Activated T-cell treated with anti-CD3 and anti-CD28 coated beads for 48 hours (primary cell): ENCODE measurements around the gene PFKL.

Experiments
- DNase-seq: peaks from one replicate; pipeline ENCODE4 v3.0.0-alpha.2; 2020; ENCODE audit warnings: low read depth

Gene PFKL

DNA sequence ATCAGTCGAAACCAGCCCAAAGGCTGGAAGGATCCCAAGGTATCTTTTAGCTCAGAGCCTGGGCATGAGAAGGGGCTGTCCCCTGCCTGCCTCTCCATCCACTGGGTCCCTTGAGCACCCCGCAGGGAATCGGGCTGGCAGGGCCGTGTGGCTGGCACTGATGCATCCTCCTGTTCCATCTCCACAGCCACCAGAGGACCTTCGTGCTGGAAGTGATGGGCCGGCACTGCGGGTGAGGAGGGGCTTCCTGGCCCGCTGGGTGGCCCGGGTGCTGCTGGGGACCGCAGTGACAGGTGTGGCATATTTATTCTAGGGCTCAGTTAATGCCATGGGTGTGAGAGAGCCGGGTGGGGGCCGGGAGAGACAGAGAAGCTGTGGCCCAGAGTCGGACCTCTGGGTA lies 13.6 kb downstream of the PFKL start:
- DNase-seq = no peak

DNA sequence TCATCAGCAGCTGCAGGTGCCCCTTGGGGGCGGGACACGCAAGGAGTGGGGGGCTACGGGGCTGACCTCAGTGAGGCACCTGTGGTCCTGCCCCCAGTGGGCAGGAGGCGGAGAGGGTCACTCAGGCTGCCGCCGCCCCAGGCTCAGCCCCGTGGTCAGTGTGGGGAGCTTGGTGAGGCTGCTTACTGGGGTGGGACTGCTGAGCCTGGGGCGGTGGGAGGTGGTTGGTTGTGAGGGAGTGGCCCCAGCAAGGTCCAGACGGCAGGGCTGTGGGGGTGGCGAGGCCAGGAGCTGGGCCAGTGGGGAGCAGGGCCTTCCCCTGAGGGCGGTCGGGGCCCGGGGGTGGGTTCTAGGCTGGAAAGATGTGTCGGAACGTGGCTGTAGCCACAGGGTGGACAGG lies 14.3 kb downstream of the PFKL start:
- DNase-seq = no peak

DNA sequence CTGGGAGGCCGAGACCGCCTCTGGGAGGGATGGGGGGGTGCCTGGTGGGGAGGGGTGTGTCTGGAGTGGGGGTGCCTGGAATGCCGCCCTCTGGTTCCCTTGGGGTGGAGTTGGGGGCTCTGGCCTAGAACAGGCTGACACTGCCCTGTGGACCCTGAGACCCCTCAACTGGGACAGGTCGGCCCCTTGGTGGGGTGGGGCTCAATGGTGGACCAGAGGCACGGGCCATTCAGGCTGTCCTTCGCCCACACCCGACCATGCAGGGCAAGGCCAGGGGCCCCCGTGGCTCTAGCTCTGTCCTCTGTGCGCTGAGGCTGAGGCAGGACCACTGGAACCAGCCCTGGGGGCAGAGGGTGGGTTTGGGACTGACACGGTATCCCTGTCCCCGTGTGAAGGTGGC lies 14.7 kb downstream of the PFKL start:
- DNase-seq = no peak

DNA sequence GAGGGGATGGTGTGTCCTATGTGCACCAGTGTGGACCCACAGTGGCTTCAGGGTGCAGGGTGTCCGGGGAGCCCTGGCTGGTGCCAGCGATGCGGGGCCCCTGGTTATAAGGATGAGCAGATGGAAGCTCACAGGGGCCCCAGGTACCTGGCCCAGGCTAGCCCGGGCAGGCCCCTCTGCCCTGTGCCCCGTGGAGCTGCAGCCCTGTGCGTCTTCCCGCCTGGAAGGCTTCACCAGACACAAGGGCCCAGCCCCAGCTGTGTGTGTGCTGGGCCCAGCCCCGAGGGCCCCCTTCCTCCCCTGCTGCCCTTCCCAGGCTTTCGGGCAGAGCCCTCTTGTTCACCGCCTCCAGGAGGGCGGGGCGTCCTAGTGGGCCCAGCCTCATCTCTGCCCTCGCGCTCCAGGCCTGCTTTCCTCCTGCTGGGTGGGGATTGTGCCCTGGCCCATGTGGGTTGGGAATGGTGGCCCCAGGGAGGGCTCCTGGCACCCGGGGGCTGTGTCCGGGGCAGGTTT lies 15.9 kb downstream of the PFKL start:
- no peak for DNase-seq

DNA sequence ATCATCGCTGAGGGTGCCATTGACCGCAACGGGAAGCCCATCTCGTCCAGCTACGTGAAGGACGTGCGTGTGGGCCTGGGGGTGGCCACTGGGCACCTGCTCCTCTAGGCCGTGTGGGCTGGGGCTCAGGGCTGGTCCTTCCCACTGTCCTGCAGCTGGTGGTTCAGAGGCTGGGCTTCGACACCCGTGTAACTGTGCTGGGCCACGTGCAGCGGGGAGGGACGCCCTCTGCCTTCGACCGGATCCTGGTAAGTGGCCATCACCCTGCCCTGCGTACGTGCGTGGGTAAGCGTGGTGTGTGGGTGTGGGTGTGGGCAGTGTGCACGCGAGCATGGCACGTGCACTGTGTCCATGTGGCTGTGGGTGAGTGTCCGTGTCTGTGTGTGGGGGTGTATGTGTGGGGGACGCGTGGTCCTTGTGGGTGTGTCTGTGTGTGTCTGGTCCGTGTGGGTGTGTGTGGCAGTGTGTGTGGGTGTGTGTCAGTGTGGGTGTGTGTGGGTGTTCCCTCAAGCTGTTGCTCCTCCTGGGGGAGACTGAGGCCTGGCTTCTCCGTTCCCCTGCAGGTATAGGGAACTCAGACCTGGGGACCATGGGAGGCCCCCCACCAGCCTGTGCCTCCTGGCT lies 16.5 kb downstream of the PFKL start:
- no peak for DNase-seq

DNA sequence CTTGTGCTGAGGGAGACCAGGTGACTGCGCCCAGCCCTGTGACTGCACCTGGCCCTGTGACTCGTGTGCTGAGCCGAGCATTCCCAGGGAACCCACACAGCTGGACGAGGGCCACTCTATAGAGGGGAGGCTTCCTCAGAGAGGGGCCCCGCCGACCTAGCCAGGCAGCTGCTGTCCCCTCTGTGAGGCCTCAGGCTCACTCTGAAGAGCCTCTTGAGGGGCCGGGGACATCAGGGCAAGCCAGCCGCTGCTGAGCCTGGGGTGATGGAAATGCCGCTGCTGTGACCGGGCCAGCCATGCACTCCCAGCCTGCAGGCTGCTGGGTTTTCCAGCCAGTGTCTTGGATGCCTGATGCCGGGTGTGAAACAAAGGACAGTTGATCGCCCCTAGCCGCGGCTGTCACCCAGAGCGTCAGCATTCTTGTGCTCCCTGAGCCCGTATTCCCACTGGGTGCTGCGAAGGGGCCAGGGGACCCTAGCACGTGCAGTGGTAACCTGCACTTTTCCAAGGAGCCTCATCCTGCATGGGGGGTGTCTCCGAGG lies 17.5 kb downstream of the PFKL start:
- DNase-seq = no peak

DNA sequence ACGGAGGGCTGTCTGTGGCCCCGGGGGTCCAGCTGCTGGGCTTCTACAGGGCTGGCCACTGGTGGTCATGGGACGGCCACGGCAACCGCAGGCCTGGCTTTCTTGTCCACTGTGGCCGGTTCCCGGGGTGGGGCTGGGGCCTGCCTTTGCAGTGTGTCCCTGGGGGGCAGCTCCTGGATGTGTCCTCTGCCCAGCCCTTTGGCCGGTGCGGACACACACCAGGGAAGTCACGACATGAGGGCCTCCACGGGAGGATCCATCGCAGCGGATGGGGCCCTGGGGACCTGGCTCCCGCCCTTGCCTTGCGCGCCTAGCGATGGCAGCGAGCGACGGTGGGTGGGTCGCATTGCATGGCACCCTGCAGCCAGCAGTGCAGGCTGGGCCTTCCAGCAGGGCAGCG lies 18.0 kb downstream of the PFKL start:
- no peak for DNase-seq

DNA sequence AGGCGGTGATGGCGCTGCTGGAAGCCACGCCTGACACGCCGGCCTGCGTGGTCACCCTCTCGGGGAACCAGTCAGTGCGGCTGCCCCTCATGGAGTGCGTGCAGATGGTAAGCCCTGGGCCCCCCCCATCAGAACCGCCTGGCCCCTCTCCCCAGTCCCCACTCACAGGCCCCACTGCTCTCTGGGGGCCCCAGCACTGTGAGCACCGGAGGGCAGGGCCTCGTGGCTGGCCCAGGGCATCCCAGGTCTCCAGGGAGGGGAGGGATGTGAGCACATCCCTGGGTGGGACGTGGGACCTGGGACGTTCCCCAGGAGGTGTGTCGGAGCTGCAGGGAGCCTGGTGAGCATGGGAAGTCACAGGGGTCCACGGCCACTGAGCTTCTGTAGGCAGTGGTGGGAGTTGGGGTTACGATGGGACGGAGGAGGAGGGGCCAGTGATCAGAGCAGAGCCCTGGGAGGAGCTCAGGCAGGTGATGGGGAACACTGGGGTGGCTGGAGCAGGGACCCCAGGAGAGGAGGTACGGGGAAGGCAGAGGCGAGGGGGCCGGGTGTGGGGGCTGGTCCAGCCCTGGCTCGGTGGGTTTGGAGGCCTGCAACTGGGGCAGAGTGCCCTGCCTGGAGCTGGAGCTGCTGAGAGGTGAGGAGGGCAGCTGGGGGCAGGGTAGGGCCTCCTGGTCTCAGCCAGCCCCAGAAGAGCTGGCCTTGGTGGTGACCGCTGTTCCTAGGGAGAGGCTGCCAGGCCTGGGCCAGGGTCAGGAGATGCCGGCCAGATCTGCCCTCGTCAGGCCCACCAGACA lies 18.8 kb downstream of the PFKL start:
- no peak for DNase-seq

DNA sequence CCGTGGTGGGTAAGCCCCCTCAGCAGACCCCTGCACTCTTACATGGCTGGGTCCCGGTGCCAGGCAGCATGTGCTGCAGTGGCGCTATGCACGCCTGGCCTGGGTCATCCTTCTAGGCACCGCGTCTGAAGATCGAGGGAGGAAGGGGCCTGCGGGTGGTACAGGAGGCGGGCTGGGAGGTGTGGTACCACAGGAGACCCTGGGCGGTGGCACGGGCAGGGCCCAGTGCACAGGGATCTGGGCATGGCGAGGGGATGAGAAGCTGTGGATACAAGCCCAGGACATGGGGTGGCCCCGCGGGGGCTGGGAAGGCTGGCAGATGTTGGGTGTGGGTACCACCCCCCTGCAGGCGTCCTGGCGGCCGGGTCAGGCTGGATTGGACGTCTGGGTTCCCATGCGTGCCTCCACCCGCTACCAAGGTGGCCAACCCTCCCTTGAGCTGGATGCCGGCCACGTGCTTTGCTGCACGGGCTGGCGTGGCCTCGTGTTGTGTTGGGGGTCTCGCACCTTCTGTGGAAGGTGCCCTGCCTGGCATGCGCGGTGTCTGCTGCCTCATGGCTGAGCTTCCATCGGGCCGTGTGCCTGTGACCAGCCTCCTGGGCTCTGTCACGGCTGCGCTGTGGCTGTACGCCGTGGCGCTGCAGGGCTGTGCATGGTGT lies 19.7 kb downstream of the PFKL start:
- DNase-seq = no peak

DNA sequence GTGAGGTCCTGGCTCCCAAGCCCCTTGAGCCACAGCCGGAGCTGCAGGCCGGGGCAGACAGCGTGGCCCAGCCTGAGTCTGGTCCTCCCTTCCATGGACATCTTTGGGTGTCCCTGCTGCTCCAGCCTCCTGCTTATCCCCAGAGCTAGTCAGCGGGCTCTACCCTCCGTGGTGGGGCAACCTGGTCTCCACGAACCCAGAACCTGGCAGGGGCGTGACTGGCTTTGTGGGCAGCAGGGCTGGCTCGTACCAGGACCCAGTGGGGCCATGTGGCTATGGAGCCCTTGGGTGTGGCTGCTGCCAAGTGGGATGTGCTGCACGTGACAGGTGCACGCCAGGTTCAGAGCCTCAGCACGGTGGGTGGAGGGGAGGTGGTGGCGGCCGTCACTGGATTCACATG lies 21.0 kb downstream of the PFKL start:
- no peak for DNase-seq

DNA sequence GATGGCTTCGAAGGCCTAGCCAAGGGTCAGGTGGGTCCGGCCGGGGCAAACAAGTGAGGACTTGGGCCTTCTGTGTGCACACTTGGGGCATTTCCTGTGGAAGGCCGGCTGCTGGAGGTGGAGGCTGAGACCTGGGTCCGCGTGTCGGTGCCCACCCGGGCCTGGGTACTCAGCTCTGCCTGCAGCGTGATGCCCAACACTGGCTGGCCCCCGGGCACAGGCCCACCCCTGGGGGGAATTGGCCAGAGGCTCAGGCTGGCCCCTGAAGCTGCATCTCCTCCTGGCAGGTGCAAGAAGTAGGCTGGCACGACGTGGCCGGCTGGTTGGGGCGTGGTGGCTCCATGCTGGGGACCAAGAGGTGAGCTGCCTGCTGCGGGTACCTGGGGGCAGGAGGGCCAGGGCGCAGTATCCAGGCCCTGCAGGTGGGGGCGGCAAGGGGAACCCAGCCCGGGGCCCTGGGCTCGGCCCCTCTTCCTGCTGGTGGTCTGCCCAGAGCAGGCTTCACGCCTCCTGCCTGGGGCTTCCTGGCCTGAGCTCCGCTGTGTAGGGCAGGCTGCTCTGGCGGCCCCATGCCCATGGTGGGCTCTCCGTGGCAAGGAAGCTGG lies 22.1 kb downstream of the PFKL start:
- no peak for DNase-seq

DNA sequence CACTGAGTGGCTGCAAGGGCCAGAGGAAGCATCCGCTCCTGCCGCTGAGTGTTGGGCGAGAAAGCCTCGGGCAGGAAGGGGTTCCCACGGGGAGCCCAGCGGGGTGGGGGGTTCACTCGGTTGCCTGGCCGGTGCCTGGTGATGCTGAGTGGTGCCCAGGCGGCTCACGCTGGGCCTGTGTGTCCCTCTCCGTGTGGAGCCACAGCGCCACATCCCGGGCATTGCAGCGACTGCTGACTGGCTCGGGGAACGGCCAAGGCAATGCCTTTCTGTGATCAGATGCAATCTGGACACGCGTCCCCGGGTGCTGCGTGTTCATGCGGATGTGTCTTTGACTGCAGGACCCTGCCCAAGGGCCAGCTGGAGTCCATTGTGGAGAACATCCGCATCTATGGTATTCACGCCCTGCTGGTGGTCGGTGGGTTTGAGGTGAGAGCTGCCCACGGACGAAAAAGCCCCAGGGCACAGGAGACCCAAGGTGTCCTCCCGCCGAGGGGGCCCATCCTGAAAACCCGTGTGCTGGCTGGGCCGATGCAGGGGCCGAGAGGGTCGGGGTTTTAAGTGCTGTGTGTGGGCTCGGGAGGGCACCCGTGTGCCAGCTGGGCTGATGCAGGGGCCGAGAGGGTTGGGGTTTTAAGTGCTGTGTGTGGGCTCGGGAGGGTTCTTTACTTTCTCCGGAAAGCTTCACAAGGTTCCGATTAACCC lies 22.9 kb downstream of the PFKL start:
- no peak for DNase-seq

DNA sequence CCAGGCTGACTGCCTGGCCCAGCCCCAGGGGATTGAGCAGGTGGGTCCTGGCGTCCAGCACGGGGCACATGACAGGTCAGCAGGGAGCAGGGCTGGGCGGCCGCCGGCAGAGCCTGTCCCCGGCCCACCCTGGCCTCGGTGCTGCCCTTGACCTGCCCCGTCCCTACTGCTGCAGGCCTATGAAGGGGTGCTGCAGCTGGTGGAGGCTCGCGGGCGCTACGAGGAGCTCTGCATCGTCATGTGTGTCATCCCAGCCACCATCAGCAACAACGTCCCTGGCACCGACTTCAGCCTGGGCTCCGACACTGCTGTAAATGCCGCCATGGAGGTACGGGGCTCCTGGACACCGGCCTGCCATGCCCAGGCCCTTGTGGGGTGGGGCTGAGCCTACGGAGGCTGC lies 23.7 kb downstream of the PFKL start:
- DNase-seq = no peak

DNA sequence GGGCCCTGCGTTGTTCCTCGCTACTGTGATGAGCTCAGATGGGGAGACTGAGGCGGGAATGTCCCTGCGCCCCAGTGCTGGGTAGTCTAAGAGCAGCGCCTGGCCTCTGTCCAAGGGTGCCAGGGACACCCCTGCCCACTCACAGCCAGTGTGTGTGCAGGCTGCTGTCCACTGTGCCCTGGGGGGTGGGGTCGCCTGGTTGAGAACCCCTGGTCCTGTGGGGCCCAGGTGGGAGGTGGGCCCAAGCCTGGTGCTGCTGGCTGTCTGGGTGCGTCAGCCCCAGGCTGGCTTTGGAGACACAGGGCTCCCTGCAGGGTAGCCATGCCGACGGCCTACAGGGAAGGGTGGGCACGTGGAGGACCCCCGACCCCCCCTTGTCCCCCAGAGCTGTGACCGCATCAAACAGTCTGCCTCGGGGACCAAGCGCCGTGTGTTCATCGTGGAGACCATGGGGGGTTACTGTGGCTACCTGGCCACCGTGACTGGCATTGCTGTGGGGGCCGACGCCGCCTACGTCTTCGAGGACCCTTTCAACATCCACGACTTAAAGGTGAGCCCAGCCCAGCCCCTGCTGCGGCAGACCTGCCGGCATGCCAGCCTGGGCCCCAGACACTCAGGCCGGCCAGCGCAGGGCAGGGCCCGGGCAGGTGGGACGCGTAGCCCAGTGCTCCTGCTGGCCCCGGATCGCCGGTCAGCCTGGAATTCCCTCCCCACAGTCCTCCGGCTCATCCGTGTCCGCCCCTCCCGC lies 24.4 kb downstream of the PFKL start:
- no peak for DNase-seq

DNA sequence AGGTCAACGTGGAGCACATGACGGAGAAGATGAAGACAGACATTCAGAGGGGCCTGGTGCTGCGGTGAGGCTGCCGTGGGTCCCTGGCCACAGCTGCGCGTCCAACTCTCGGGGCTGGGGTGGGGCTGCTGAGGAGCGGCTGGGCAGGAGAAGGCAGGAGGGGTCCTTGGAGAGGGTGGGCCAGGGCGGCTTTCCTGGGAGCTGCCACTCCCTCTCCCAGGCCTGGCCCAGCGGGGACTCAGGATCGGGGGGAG lies 24.9 kb downstream of the PFKL start:
- DNase-seq = no peak

DNA sequence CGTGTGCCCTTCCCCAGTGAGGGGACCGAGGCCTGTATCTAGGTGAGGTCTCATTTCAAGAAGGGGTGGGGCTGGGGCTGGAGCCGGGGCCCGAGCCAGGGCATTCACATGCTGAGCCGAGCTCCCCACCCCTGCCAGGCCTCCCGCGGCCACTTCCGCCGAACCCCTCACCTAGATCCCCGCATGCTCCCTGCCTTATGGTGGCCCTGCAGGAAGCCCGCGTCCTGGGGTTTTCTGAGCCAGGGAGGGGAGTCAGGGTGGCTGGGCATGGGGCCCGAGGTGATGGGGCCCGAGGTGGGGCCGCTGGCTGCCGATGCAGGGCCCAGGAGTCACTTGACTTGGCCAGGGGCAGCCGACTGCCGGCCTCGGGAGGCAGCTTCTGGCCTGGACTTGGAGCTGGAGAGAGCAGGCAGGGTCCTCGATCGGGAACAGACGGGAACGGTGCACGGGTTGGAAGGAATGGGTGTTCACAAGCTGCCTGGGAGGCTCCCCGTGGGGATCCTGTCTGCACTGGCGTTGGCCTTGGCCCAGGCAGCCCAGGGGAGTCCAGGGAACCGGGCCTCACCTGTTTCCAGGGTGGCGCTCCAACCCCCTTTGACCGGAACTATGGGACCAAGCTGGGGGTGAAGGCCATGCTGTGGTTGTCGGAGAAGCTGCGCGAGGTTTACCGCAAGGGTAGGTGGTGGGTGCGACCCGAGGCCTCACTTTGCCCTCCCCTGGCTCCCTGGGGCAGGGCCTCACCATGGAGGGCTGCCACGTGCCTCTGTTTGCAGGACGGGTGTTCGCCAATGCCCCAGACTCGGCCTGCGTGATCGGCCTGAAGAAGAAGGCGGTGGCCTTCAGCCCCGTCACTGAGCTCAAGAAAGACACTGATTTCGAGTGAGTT lies 25.8 kb downstream of the PFKL start:
- DNase-seq = no peak

DNA sequence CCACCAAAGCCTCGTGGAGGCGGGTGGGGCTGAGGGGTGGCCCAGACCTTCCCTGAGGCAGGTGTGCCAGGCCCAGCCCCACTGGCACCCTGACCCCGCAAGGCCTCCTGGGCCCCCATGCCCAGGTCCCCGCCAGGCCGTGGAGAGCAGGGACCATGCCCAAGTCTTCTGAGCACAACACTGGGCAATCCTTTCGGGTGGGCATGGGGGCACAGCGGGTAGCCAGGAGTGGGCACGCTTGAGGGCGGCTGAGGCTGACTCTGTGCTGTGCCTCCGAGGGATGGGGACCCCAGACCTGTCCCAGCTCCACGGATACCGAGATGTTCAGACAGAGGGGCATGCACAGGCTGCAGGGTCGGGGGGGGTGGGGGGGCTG lies 26.4 kb downstream of the PFKL start:
- no peak for DNase-seq

DNA sequence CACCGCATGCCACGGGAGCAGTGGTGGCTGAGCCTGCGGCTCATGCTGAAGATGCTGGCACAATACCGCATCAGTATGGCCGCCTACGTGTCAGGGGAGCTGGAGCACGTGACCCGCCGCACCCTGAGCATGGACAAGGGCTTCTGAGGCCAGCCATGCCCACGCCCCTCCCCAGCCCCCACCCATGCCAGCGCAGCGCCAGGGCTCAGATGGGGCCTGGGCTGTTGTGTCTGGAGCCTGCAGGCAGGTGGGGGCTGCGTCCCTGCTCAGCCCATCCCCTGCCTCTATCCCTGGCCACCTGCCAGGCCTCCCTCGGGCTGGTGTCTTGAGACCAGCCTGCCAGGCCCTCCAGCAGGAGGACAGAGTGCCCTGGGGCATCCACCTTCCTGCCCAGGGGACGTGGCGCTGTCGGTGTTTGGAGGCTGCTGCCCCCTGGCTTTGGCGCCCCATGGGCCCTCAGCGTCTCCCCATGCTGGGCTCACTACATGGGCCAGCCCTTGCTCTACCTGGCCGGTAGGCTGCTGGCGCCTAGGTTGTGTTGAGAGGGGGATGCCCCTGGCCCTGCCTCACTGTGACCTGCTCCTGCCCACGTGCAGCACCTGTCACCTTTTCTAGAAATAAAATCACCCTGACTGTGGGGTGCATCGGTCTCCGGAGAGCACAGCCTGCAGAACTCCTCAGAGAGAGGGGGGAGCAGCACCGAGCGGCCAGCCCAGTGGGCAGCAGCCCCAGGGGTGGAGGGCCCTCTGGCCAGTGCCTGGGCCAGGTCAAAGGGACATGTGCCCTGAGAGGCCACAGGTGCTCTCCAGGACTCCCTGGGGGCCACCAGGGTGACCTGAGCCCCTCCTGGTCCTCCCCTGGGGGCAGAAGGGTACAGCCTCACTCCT lies 27.1 kb downstream of the PFKL start:
- no peak for DNase-seq

DNA sequence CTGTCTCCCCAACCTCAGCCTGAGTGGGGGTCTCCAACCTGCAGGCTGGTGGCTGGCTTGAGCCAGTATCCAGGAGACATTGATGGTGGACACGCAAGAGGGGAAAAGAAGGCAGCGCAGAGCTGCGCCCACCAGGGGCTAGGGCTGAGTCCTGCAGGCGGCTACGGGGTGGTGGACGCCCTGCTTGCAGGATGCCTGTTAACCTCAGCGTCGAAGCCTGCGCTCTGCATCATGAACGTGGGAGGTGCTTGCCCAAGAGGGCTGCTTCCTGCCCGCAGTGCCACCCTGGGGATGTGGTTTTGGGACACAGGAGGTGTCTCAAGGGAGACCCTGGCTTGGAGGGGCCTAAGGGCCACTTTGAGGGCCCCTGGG lies 27.7 kb downstream of the PFKL start:
- DNase-seq = no peak
